Karpas-422 (cell line): Measurements from ENCODE around the gene ZNF587B. TPM values are rescaled to one million over a fixed set of nuclear protein-coding genes. Genes with fewer than 3 reads are reported as not detected.
A peak's percentile ranks its signal among the peaks of the same experiment; 100 is the strongest.
"Not testable (repeated sequence)": the region's sequence is repeated elsewhere in the genome, so short reads cannot be mapped to it uniquely, and the experiment has no call there.

Experiments used
- DNase-seq: peaks from one replicate; pipeline ENCODE4 v3.0.0-alpha.2; 2015
- H2AFZ ChIP-seq: fragments of 200-600 bp; sonication (generic); 2 replicates; pipeline ENCODE4 v1.6.1; 2014; ENCODE audit warnings: antibody characterized with exemption, low read length, mixed read lengths
- H3K27ac ChIP-seq: fragments of 200-600 bp; sonication (generic); 2 replicates; pipeline ENCODE4 v1.5.1; 2014; ENCODE audit warnings: mild to moderate bottlenecking, low read length, moderate library complexity
- H3K27me3 ChIP-seq: fragments of 200-600 bp; sonication (generic); 2 replicates; pipeline ENCODE4 v1.6.1; 2014; ENCODE audit warnings: low read length, mixed read lengths
- H3K36me3 ChIP-seq: fragments of 200-600 bp; sonication (generic); 2 replicates; pipeline ENCODE4 v1.6.1; 2014; ENCODE audit warnings: low read length, mixed read lengths; ENCODE audit not compliant: insufficient read depth
- H3K4me1 ChIP-seq: fragments of 200-600 bp; sonication (generic); 2 replicates; pipeline ENCODE4 v1.6.1; 2014; ENCODE audit warnings: mild to moderate bottlenecking, low read length, mixed read lengths
- H3K4me2 ChIP-seq: fragments of 200-600 bp; sonication (generic); 2 replicates; pipeline ENCODE4 v1.6.1; 2014; ENCODE audit warnings: low read length, low read depth, mild to moderate bottlenecking; ENCODE audit not compliant: poor library complexity, severe bottlenecking
- H3K4me3 ChIP-seq: fragments of 200-600 bp; sonication (generic); 2 replicates; pipeline ENCODE4 v1.5.1; 2014; ENCODE audit warnings: mild to moderate bottlenecking, antibody characterized with exemption, low read length, mixed read lengths
- H3K79me2 ChIP-seq: fragments of 200-600 bp; sonication (generic); 2 replicates; pipeline ENCODE4 v1.6.1; 2014; ENCODE audit warnings: mild to moderate bottlenecking, low read length, mixed read lengths
- H3K9ac ChIP-seq: fragments of 200-600 bp; sonication (generic); 2 replicates; pipeline ENCODE4 v1.6.0; 2014; ENCODE audit warnings: low read length
- H3K9me2 ChIP-seq: fragments of 200-600 bp; sonication (generic), shearing (Covaris generic); replicated peaks from 2 replicates; pipeline ENCODE4 v1.6.0; 2014; ENCODE audit warnings: mild to moderate bottlenecking, low read length, moderate library complexity; ENCODE audit not compliant: insufficient read depth
- H3K9me3 ChIP-seq: fragments of 300-700, 200-600 bp; sonication (generic); 2 replicates; pipeline ENCODE4 v1.6.1; 2014; ENCODE audit warnings: low read length, mixed read lengths
- H4K20me1 ChIP-seq: fragments of 200-600 bp; sonication (generic); 2 replicates; pipeline ENCODE4 v1.6.1; 2014; ENCODE audit warnings: mild to moderate bottlenecking, antibody characterized with exemption, low read length, low read depth; ENCODE audit not compliant: insufficient read depth
- total RNA-seq: library from RNA; depleted of rRNA; stranded (reverse); fragments of >200 nt; shearing (Covaris generic); gene quantifications from 2 replicates; pipeline ENCODE4 v1.2.3, GENCODE V29; 2014; ENCODE audit warnings: low replicate concordance; rRNA removed

Gene ZNF587B
- total RNA-seq, result 16.3 and 20.1 TPM in 2 replicates

GRCh38 chr19:57830071-57830602 is at the start of gene ZNF587B:
Gene ZNF587B, plus strand, starts transcription at chr19:57830299. Its CDS starts 230 bp downstream, at chr19:57830529.
- Histone ChIP-seq H2AFZ (no peak within 1 kb of the TSS), H3K9me3 (no peaks in the 10 kb centered on the region), H3K27ac (no peak within 1 kb of the TSS), H4K20me1 (peaks cover 10% of the 10 kb centered on the region), H3K79me2 (peaks cover 78% of the 10 kb centered on the region), H3K4me3 (no peak within 1 kb of the TSS), H3K9me2 (no peaks in the 10 kb centered on the region), H3K9ac (no peak within 1 kb of the TSS), H3K36me3 (peaks cover 35% of the 10 kb centered on the region), H3K4me2 (no peak within 1 kb of the TSS), H3K27me3 (no peaks in the 10 kb centered on the region), H3K4me1 (no peaks in the 10 kb centered on the region)
- no peak for DNase-seq

- Histone ChIP-seq H3K9me3 (peaks cover 10% of the 10 kb centered on the region), H3K4me3 (no peak overlapping the region), H3K9me2 (no peaks in the 10 kb centered on the region), H3K4me1 (no peaks in the 10 kb centered on the region), H3K27ac (no peak overlapping the region), H2AFZ (no peak overlapping the region), H3K79me2 (peaks cover 79% of the 10 kb centered on the region), H3K36me3 (peaks cover 41% of the 10 kb centered on the region), H3K9ac (no peak overlapping the region), H3K4me2 (no peak overlapping the region), H4K20me1 (no peaks in the 10 kb centered on the region), H3K27me3 (no peaks in the 10 kb centered on the region)
- DNase-seq, result no peak
These were observed 43.8 kb upstream of the ZNF587B start for GRCh38 chr19:57786286-57786685.

- no peak overlapping the region for H3K4me2 ChIP-seq
- no peaks in the 10 kb centered on the region for H3K4me1 ChIP-seq
- peaks cover 9% of the 10 kb centered on the region; the same call in 1 of the 2 replicates for H3K9me3 ChIP-seq
- H3K27ac ChIP-seq, result no peak overlapping the region
- peaks cover 37% of the 10 kb centered on the region for H3K36me3 ChIP-seq
- no peak for DNase-seq
- H3K4me3 ChIP-seq, result no peak overlapping the region
- H3K9me2 ChIP-seq, result no peaks in the 10 kb centered on the region
- no peak overlapping the region for H3K9ac ChIP-seq
- no peaks in the 10 kb centered on the region for H3K27me3 ChIP-seq
- H4K20me1 ChIP-seq, result no peaks in the 10 kb centered on the region
- H2AFZ ChIP-seq, result no peak overlapping the region
- H3K79me2 ChIP-seq, result peaks cover 77% of the 10 kb centered on the region
These were observed 43.2 kb upstream of the ZNF587B start for GRCh38 chr19:57786906-57787305.

GRCh38 chr19:57788114-57788692 is 41.9 kb upstream of the ZNF587B start:
- Histone ChIP-seq H3K36me3 (peaks cover 39% of the 10 kb centered on the region), H3K4me3 (no peak overlapping the region), H4K20me1 (no peaks in the 10 kb centered on the region), H3K27ac (no peak overlapping the region), H3K9me2 (no peaks in the 10 kb centered on the region), H3K4me1 (no peaks in the 10 kb centered on the region), H2AFZ (no peak overlapping the region), H3K9me3 (peaks cover 5% of the 10 kb centered on the region; the same call in 1 of the 2 replicates), H3K27me3 (no peaks in the 10 kb centered on the region), H3K9ac (no peak overlapping the region), H3K79me2 (peaks cover 76% of the 10 kb centered on the region), H3K4me2 (no peak overlapping the region)
- no peak for DNase-seq

- Histone ChIP-seq H3K79me2 (peaks cover 77% of the 10 kb centered on the region), H3K27ac (no peak overlapping the region), H4K20me1 (no peaks in the 10 kb centered on the region), H3K4me1 (no peaks in the 10 kb centered on the region), H3K4me3 (no peak overlapping the region), H3K9ac (no peak overlapping the region), H3K4me2 (no peak overlapping the region), H3K27me3 (no peaks in the 10 kb centered on the region), H3K9me2 (no peaks in the 10 kb centered on the region), H3K9me3 (peaks cover 5% of the 10 kb centered on the region; the same call in 1 of the 2 replicates), H3K36me3 (peaks cover 38% of the 10 kb centered on the region), H2AFZ (no peak overlapping the region)
- DNase-seq, result no peak
These were observed 40.8 kb upstream of the ZNF587B start for GRCh38 chr19:57789288-57789687.

GRCh38 chr19:57796580-57796979 is 33.5 kb upstream of the ZNF587B start:
- Histone ChIP-seq H3K36me3 (peaks cover 24% of the 10 kb centered on the region), H3K79me2 (peaks cover 49% of the 10 kb centered on the region), H3K4me1 (peaks cover 10% of the 10 kb centered on the region)
- H3K9me2 ChIP-seq, DNase-seq, H3K4me3 ChIP-seq, H3K4me2 ChIP-seq, H3K27ac ChIP-seq, H2AFZ ChIP-seq, H3K27me3 ChIP-seq, H3K9me3 ChIP-seq, H4K20me1 ChIP-seq, H3K9ac ChIP-seq: not testable (repeated sequence)

- Histone ChIP-seq H3K79me2 (peaks cover 45% of the 10 kb centered on the region), H3K9me2 (no peaks in the 10 kb centered on the region), H3K27ac (no peak overlapping the region), H4K20me1 (no peaks in the 10 kb centered on the region), H3K9ac (no peak overlapping the region), H3K36me3 (peaks cover 9% of the 10 kb centered on the region), H2AFZ (no peak overlapping the region), H3K4me3 (no peak overlapping the region), H3K9me3 (no peaks in the 10 kb centered on the region), H3K27me3 (no peaks in the 10 kb centered on the region), H3K4me2 (no peak overlapping the region), H3K4me1 (peaks cover 33% of the 10 kb centered on the region)
- DNase-seq, result no peak
These were observed 29.4 kb upstream of the ZNF587B start for GRCh38 chr19:57800696-57801095.

GRCh38 chr19:57802269-57802668 is 27.8 kb upstream of the ZNF587B start:
- Histone ChIP-seq H3K27me3 (no peaks in the 10 kb centered on the region), H3K4me2 (peak overlapping the region; percentile 57), H3K27ac (peak overlapping the region; percentile 80), H3K4me1 (peaks cover 33% of the 10 kb centered on the region), H3K79me2 (peaks cover 53% of the 10 kb centered on the region), H3K9me3 (no peaks in the 10 kb centered on the region), H4K20me1 (no peaks in the 10 kb centered on the region), H3K36me3 (peaks cover 19% of the 10 kb centered on the region), H3K9ac (peak overlapping the region; percentile 4), H3K9me2 (no peaks in the 10 kb centered on the region), H2AFZ (no peak overlapping the region), H3K4me3 (peak overlapping the region; percentile 34; the same call in 1 of the 2 replicates)
- DNase-seq, result peak; percentile 86
